Esophagus squamous epithelium (tissue), 5 donors: Measurements from ENCODE around the gene CSMD2. TPM values are rescaled to one million over a fixed set of nuclear protein-coding genes. Genes with fewer than 3 reads are reported as not detected.

Experiments used
- DNase-seq: peaks from one replicate; lab custom pipeline; 2025; lab: John Stamatoyannopoulos, UW
- H3K27ac ChIP-seq, 4 donors: fragments of 200-600 bp; sonication (generic); one replicate each; pipeline ENCODE4 v1.5.1; 2016 to 2019; ENCODE audit warnings: mild to moderate bottlenecking in 1 of 4
- H3K27me3 ChIP-seq, 4 donors: fragments of 200-600 bp; sonication (generic); 1 replicate in 3 of 4; 2 replicates in 1 of 4; pipeline versions ENCODE4 v1.5.1 to v1.6.0; 2017 to 2021; ENCODE audit warnings: antibody characterized with exemption in 1 of 4
- H3K36me3 ChIP-seq, 3 donors: fragments of 200-600 bp; sonication (generic); one replicate each; pipeline ENCODE4 v1.5.1; 2016 to 2019
- H3K4me1 ChIP-seq, 3 donors: fragments of 200-600 bp; sonication (generic); one replicate each; pipeline ENCODE4 v1.5.1; 2017 to 2019
- H3K4me3 ChIP-seq, 4 donors: fragments of 200-600 bp; sonication (generic); 1 replicate in 3 of 4; 2 replicates in 1 of 4; pipeline ENCODE4 v1.5.1; 2016 to 2019; ENCODE audit warnings: mild to moderate bottlenecking in 2 of 4, moderate library complexity in 1 of 4
- H3K9me3 ChIP-seq, 3 donors: fragments of 200-600 bp; sonication (generic); one replicate each; pipeline ENCODE4 v1.5.1; 2016 to 2019
- POLR2A ChIP-seq, 4 donors: fragments of 450-650 bp; IDR thresholded peaks; one replicate each; pipeline ENCODE4 v1.6.1; 2017; ENCODE audit warnings: antibody characterized with exemption in 4 of 4, mild to moderate bottlenecking in 4 of 4, moderate library complexity in 3 of 4
- WGBS, 2 donors: methylation state at CpG; one replicate each; pipeline ENCODE4 v1.1.5; 2018; 5-methylcytosine and 5-hydroxymethylcytosine counted together
- intact Hi-C: fragments of 100-400 bp; cut with DNase I; formaldehyde crosslinking; loops from one replicate; pipeline ENCODE4 v1.15.0; 2022
- total RNA-seq, 4 donors: library from RNA; depleted of rRNA; stranded (reverse); fragments of >200 nt; gene quantifications; one replicate each; pipeline ENCODE4 v1.1.0, GENCODE V29; 2016
- TF ChIP-seq, protein P1 (sequence below), 6 experiments: fragments of 450-650 bp in 4 of 6; fragments of 200-600 bp in 2 of 6; sonication (generic) in 2 of 6; IDR thresholded peaks; one replicate each; pipeline ENCODE4 v1.5.1; 2016 to 2019; ENCODE audit warnings: antibody characterized with exemption in 6 of 6, mild to moderate bottlenecking in 4 of 6, moderate library complexity in 4 of 6
- donor health status: DM: yes; HTN: yes; CAD: no.

CSMD2 gene
- total RNA-seq, 4 donors from 2014 or later: under 0.01 to 0.13 TPM; not detected in 2

DNA sequence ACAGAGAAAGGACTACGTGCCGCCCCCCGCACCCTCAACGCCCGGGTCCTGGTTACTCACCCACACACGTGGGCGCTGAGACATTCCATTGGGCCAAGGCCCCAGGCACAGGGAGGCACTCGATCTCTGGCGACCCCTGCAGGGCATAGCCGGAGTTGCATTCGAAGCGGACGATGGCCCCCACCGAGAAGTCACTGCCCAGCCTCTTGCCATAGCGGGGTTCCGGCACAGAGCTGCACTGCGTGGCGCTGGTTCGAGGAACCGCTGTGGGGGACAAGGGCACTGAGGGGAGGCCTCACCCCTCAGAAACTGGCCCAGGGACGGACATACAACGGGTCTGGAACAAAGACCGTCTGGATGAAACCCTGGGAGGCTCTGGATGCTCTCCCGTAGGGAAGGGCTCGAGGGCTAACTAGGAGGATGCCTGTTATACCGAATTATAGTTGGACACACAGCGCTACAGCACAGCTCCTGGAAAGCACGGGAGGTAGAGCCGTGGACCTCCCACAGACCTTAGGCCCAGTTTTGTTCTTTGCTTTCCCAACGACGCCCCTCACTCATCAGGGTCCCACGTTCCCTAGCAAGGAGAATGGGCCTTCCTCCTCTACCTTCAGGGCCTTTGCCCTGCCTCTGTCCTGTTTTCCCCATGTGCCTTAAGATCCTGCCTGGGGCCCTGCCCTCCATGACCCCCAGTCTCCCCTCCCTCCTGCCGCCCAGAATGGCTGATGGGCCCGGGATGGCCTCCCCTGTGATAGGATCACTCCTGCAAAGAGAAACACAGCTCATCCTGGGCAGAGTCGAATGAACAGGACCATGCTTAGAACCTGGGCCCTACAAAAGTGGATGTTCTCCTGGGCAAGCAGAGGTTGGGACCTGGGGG is 539.8 kb downstream of the CSMD2 start:
- 82 to 91% methylated on average over 9 to 15 of the region's 35 CpGs for WGBS, 2 donors
- H3K4me3 ChIP-seq: no peak overlapping the region
- H3K36me3 ChIP-seq: no peaks in the 10 kb centered on the region
- peaks cover 0 to 26% (median 0%) of the 10 kb centered on the region in 4 donors for H3K27me3 ChIP-seq
- no peaks in the 10 kb centered on the region for H3K4me1 ChIP-seq
- intact Hi-C loops: no loop called here
- no peak overlapping the region for H3K27ac ChIP-seq
- no peak for TF ChIP-seq POLR2A (IDR thresholded peaks at IDR 0.05)
- TF ChIP-seq, protein P1, sequence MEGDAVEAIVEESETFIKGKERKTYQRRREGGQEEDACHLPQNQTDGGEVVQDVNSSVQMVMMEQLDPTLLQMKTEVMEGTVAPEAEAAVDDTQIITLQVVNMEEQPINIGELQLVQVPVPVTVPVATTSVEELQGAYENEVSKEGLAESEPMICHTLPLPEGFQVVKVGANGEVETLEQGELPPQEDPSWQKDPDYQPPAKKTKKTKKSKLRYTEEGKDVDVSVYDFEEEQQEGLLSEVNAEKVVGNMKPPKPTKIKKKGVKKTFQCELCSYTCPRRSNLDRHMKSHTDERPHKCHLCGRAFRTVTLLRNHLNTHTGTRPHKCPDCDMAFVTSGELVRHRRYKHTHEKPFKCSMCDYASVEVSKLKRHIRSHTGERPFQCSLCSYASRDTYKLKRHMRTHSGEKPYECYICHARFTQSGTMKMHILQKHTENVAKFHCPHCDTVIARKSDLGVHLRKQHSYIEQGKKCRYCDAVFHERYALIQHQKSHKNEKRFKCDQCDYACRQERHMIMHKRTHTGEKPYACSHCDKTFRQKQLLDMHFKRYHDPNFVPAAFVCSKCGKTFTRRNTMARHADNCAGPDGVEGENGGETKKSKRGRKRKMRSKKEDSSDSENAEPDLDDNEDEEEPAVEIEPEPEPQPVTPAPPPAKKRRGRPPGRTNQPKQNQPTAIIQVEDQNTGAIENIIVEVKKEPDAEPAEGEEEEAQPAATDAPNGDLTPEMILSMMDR (IDR thresholded peaks at IDR 0.05): no peak
- DNase-seq: no peak
- no peaks in the 10 kb centered on the region for H3K9me3 ChIP-seq

DNA sequence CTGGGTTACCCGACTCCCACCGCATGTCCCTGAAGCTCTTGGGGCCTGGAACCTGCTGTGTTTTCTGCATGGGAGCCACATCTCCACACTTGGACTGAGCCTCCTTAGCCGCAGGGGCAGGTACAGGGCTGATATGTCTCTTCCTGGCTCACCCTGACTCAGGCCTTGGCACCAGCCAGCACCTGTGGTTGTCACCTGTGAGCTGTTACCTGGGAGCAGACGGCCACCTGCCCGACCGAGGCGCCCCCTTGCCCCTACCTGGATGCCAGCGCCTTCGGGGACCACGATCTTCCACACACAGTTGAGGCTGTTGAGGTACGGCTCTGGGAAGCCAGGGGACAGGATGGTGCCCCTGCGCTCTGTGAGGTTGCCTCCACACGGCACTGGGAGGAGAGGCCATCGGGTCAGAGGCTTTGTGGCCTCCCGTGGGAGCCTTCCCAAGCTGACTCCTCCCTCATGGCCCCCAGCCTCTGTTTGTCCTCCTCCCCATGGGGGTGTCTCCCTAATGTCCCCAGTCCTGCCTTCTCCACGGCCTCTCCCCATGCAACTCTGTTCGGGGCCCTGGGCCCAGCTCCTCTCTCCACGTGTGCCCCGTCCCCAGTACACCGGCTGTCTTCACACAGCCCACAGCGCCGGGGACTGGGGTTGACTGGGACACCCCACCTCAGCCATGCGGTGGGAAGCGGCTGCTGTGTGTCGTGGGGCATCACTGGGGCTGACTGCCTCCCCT is 540.6 kb downstream of the CSMD2 start:
- H3K4me3 ChIP-seq: no peak overlapping the region
- H3K4me1 ChIP-seq: no peaks in the 10 kb centered on the region
- 91 to 92% methylated on average over 6 to 8 of the region's 25 CpGs for WGBS, 2 donors
- H3K27me3 ChIP-seq: peaks cover 0 to 22% (median 0%) of the 10 kb centered on the region in 4 donors
- no peak overlapping the region for H3K27ac ChIP-seq
- DNase-seq: no peak
- TF ChIP-seq, protein P1 (IDR thresholded peaks at IDR 0.05): no peak
- no peak for TF ChIP-seq POLR2A (IDR thresholded peaks at IDR 0.05)
- H3K9me3 ChIP-seq: no peaks in the 10 kb centered on the region
- H3K36me3 ChIP-seq: no peaks in the 10 kb centered on the region
- intact Hi-C loops: no loop called here

DNA sequence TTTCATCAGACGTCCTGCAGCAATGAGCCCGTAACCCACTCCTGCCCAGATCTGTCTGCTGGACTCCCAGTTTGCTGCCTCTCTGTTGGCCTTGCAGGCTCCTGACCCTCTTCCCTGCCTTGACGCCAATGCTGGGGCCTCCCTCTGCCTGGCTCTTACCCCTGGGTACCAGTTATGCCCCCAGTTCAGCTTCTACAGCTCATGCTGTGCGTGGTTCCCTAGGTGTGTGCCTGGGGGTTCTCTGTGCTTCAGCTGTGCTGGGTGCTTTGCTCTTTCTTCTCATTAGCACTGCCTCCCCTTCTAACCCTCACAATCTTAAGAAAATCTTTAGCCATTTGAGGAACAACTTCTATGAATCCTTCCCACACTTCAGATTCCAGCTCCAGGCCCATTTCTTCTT is 541.2 kb downstream of the CSMD2 start:
- Histone ChIP-seq H3K27ac (no peak overlapping the region), H3K27me3 (peaks cover 0 to 28% (median 0%) of the 10 kb centered on the region in 4 donors), H3K4me1 (no peaks in the 10 kb centered on the region), H3K4me3 (no peak overlapping the region), H3K36me3 (no peaks in the 10 kb centered on the region), H3K9me3 (no peaks in the 10 kb centered on the region)
- DNase-seq: no peak
- intact Hi-C loops: no loop called here
- WGBS, 2 donors: 82 to 83% methylated on average over 4 of the region's 4 CpGs
- TF ChIP-seq, protein P1 (IDR thresholded peaks at IDR 0.05): no peak
- TF ChIP-seq POLR2A (IDR thresholded peaks at IDR 0.05): no peak

DNA sequence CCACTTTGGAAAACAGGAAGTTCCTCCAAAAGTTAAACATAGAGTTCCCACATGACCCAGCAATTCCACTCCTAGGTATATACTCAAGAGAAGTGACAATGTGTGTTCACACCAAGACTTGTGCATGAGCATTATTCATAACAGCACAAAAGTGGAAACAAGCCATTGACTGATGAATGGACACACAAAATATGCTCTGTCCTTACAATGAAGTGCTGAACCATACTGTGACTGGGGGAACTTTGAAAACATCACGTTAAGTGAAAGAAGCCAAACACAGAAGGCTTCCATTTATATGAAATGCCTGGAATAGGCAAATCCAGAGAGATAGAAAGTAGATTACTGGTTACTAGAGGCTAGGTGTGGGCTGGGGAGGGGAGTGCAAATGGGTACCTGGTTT is 542.3 kb downstream of the CSMD2 start:
- no peak overlapping the region for H3K4me3 ChIP-seq
- no peak for DNase-seq
- 60 to 69% methylated on average over 1 of the region's 1 CpG for WGBS, 2 donors
- no peaks in the 10 kb centered on the region for H3K9me3 ChIP-seq
- no peak overlapping the region for H3K27ac ChIP-seq
- H3K4me1 ChIP-seq: no peaks in the 10 kb centered on the region
- no peaks in the 10 kb centered on the region for H3K36me3 ChIP-seq
- no peak for TF ChIP-seq POLR2A (IDR thresholded peaks at IDR 0.05)
- TF ChIP-seq, protein P1 (IDR thresholded peaks at IDR 0.05): no peak
- peaks cover 0 to 26% (median 0%) of the 10 kb centered on the region in 4 donors for H3K27me3 ChIP-seq
- intact Hi-C loops: no loop called here

DNA sequence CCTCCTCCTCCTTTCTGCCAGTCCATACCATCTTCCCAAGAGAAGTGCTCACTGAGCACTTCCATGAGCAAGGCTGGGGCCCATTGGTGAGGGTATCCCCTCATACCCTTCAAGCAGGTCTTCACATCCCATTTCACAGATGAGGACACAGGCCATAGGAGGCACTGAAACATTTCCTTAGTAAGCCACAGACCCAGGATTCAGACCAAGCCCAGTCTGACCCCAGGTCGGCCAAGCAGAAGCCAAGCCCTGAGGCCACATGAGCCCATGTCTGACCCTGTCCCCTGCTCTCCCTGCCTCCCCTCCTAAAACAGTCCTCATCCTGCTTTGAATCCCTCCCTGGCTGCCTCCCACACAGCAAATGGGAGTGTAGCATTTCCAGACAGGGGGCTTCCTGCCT is 546.4 kb downstream of the CSMD2 start:
- Histone ChIP-seq H3K4me3 (no peak overlapping the region), H3K27me3 (peaks cover 0 to 43% (median 0%) of the 10 kb centered on the region in 4 donors), H3K9me3 (no peaks in the 10 kb centered on the region), H3K27ac (no peak overlapping the region), H3K36me3 (no peaks in the 10 kb centered on the region), H3K4me1 (no peaks in the 10 kb centered on the region)
- no peak for DNase-seq
- intact Hi-C loops: no loop called here
- WGBS, 2 donors: 100% methylated on average over 1 of the region's 1 CpG
- TF ChIP-seq, protein P1 (IDR thresholded peaks at IDR 0.05): no peak
- no peak for TF ChIP-seq POLR2A (IDR thresholded peaks at IDR 0.05)
